K562 (cell line): Measurements from ENCODE around the gene MTO1. TPM values are rescaled to one million over a fixed set of nuclear protein-coding genes. Genes with fewer than 3 reads are reported as not detected.
A peak's percentile ranks its signal among the peaks of the same experiment; 100 is the strongest.

Source experiments
- ATF3 ChIP-seq, 2 experiments: fragments of 450-650 bp in 1 of 2; sonication (generic) in 1 of 2; formaldehyde crosslinking in 1 of 2; IDR thresholded peaks in 1 of 2; conservative IDR thresholded peaks in 1 of 2; 2 replicates each; pipeline versions ENCODE4 v1.6.1 to v1.8.1; 2016 to 2023; ENCODE audit warnings: mild to moderate bottlenecking in 2 of 2, moderate library complexity in 2 of 2, inconsistent platforms in 1 of 2, missing genetic modification reagents in 1 of 2
- CBX5 ChIP-seq: IDR thresholded peaks from 2 replicates; pipeline ENCODE4 v1.6.1; 2014; ENCODE audit warnings: low read depth, borderline replicate concordance
- CREB3 ChIP-seq: fragments of 450-650 bp; conservative IDR thresholded peaks from 2 replicates; pipeline ENCODE4 v1.6.1; 2016; ENCODE audit warnings: missing genetic modification characterization, low read depth, mild to moderate bottlenecking, missing compliant biosample characterization, moderate library complexity
- HDGF ChIP-seq: fragments of 450-650 bp; IDR thresholded peaks from 2 replicates; pipeline ENCODE4 v1.6.1; 2016
- KAT8 ChIP-seq: fragments of 450-650 bp; IDR thresholded peaks from 2 replicates; pipeline ENCODE4 v1.6.1; 2016; ENCODE audit warnings: low read depth, mild to moderate bottlenecking
- MAFK ChIP-seq: IDR thresholded peaks from 2 replicates; pipeline ENCODE4 v1.6.1; 2011; ENCODE audit warnings: low read length, improper control_type of control experiment
- NR3C1 ChIP-seq: sonication (generic); formaldehyde crosslinking; IDR thresholded peaks from 2 replicates; pipeline ENCODE4 v1.8.1; 2022; ENCODE audit warnings: missing genetic modification reagents
- NUFIP1 ChIP-seq: fragments of 450-650 bp; IDR thresholded peaks from 2 replicates; pipeline ENCODE4 v1.6.1; 2018; ENCODE audit not compliant: partially characterized antibody
- PTTG1 ChIP-seq: fragments of 450-650 bp; IDR thresholded peaks from 2 replicates; pipeline ENCODE4 v1.6.1; 2016; ENCODE audit warnings: low read depth, mild to moderate bottlenecking, missing genetic modification characterization, missing compliant biosample characterization
- SNIP1 ChIP-seq: fragments of 450-650 bp; IDR thresholded peaks from 2 replicates; pipeline ENCODE4 v1.7.1; 2017; ENCODE audit warnings: low read depth, mild to moderate bottlenecking
- ZFP30 ChIP-seq: fragments of 250-450 bp; sonication (Bioruptor Pico); IDR thresholded peaks from 2 replicates; pipeline ENCODE4 v1.8.0; 2022; ENCODE audit warnings: moderate library complexity, mild to moderate bottlenecking, inconsistent platforms, borderline replicate concordance
- ZKSCAN3 ChIP-seq: fragments of 250-450 bp; sonication (Bioruptor Pico); IDR thresholded peaks from 2 replicates; pipeline ENCODE4 v1.4.0; 2020
- ZNF217 ChIP-seq: sonication (generic); formaldehyde crosslinking; IDR thresholded peaks from 2 replicates; pipeline ENCODE4 v1.8.0; 2022; ENCODE audit warnings: mild to moderate bottlenecking, missing genetic modification reagents
- ZNF384 ChIP-seq: IDR thresholded peaks from 2 replicates; pipeline ENCODE4 v1.6.1; 2012; ENCODE audit warnings: low read depth, low read length, improper control_type of control experiment
- polyA plus RNA-seq, 8 experiments: library from polyadenylated mRNA; depleted of rRNA in 4 of 8; stranded (reverse) in 5 of 8; unstranded in 3 of 8; fragments of >200 nt; fragmentation: Nextera tagmentation in 2 of 8; fragmentation: Illumina TruSeq in 1 of 8; extraction: Ambion mirVana in 2 of 8; extraction: Trizol in 1 of 8; gene quantifications; 2 replicates each; pipeline versions ENCODE4 v1.2.1 to v1.2.3, GENCODE V29; 2011 to 2014; ENCODE audit warnings: inconsistent platforms in 1 of 8, missing spikeins in 1 of 8
- total RNA-seq, 7 experiments: library from RNA; depleted of rRNA in 6 of 7; stranded (reverse); fragments of >200 nt in 6 of 7; fragmentation: Illumina TruSeq in 2 of 7; extraction: Trizol in 2 of 7; gene quantifications; 2 replicates each; pipeline versions ENCODE4 v1.2.1 to v1.2.3, GENCODE V29; 2011 to 2021; ENCODE audit warnings: low replicate concordance in 1 of 7
- TF ChIP-seq, protein P1 (sequence below), 2 experiments: IDR thresholded peaks; 2 replicates each; pipeline ENCODE4 v1.6.1; 2011; ENCODE audit warnings: borderline replicate concordance in 1 of 2, control low read depth in 1 of 2, low read depth in 1 of 2, low read length in 1 of 2, mild to moderate bottlenecking in 1 of 2, mixed read lengths in 1 of 2, moderate library complexity in 1 of 2; ENCODE audit not compliant: insufficient read depth in 1 of 2, insufficient read length in 1 of 2, poor library complexity in 1 of 2, severe bottlenecking in 1 of 2; ENCODE audit errors: extremely low read depth in 1 of 2
- TF ChIP-seq, protein P2 (sequence below): fragments of 450-650 bp; IDR thresholded peaks from 2 replicates; pipeline ENCODE4 v1.6.1; 2016; ENCODE audit warnings: low read depth

Gene MTO1
- total and polyA plus RNA-seq, 9 of the 15 experiments (the other 6 are each of a cell fraction or from before 2014, with no cell fraction given) = 33.4 to 62.3 (median 50.6) TPM

GRCh38 chr6:73520688-73521350 is 59.3 kb downstream of the MTO1 start, which contains the start of gene EEF1A1 (continued):
- TF ChIP-seq ZFP30 (CRISPR knock-in tag) (no peak), MAFK (no peak), SNIP1 (0 out of 2 replicates have a peak, but pooled peaks have one; percentile 31), CREB3 (tag) (no peak), CBX5 (no peak), NUFIP1 (no peak), ZNF384 (peak; percentile 47; the same call in 1 of the 2 replicates), ZKSCAN3 (CRISPR knock-in tag) (no peak), ATF3 (IDR thresholded peaks at IDR 0.05) (peak; percentile 66), ATF3 (CRISPR knock-in tag; conservative IDR thresholded peaks at IDR 0.05) (peak; percentile 93; the same call in 1 of the 2 replicates), PTTG1 (tag) (no peak), ZNF217 (0 out of 2 replicates have a peak, but pooled peaks have one; percentile 2), KAT8 (no peak), NR3C1 (CRISPR knock-in tag) (peak; percentile 94; the same call in 1 of the 2 replicates), HDGF (no peak)
- TF ChIP-seq, protein P1, sequence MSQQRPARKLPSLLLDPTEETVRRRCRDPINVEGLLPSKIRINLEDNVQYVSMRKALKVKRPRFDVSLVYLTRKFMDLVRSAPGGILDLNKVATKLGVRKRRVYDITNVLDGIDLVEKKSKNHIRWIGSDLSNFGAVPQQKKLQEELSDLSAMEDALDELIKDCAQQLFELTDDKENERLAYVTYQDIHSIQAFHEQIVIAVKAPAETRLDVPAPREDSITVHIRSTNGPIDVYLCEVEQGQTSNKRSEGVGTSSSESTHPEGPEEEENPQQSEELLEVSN (IDR thresholded peaks at IDR 0.05; ENCODE audit: borderline replicate concordance in 1 of 2, extremely low read depth in 1 of 2, insufficient read depth in 1 of 2, insufficient read length in 1 of 2, low read depth in 1 of 2, low read length in 1 of 2, poor library complexity in 1 of 2, severe bottlenecking in 1 of 2) = no peak
- TF ChIP-seq, protein P2, sequence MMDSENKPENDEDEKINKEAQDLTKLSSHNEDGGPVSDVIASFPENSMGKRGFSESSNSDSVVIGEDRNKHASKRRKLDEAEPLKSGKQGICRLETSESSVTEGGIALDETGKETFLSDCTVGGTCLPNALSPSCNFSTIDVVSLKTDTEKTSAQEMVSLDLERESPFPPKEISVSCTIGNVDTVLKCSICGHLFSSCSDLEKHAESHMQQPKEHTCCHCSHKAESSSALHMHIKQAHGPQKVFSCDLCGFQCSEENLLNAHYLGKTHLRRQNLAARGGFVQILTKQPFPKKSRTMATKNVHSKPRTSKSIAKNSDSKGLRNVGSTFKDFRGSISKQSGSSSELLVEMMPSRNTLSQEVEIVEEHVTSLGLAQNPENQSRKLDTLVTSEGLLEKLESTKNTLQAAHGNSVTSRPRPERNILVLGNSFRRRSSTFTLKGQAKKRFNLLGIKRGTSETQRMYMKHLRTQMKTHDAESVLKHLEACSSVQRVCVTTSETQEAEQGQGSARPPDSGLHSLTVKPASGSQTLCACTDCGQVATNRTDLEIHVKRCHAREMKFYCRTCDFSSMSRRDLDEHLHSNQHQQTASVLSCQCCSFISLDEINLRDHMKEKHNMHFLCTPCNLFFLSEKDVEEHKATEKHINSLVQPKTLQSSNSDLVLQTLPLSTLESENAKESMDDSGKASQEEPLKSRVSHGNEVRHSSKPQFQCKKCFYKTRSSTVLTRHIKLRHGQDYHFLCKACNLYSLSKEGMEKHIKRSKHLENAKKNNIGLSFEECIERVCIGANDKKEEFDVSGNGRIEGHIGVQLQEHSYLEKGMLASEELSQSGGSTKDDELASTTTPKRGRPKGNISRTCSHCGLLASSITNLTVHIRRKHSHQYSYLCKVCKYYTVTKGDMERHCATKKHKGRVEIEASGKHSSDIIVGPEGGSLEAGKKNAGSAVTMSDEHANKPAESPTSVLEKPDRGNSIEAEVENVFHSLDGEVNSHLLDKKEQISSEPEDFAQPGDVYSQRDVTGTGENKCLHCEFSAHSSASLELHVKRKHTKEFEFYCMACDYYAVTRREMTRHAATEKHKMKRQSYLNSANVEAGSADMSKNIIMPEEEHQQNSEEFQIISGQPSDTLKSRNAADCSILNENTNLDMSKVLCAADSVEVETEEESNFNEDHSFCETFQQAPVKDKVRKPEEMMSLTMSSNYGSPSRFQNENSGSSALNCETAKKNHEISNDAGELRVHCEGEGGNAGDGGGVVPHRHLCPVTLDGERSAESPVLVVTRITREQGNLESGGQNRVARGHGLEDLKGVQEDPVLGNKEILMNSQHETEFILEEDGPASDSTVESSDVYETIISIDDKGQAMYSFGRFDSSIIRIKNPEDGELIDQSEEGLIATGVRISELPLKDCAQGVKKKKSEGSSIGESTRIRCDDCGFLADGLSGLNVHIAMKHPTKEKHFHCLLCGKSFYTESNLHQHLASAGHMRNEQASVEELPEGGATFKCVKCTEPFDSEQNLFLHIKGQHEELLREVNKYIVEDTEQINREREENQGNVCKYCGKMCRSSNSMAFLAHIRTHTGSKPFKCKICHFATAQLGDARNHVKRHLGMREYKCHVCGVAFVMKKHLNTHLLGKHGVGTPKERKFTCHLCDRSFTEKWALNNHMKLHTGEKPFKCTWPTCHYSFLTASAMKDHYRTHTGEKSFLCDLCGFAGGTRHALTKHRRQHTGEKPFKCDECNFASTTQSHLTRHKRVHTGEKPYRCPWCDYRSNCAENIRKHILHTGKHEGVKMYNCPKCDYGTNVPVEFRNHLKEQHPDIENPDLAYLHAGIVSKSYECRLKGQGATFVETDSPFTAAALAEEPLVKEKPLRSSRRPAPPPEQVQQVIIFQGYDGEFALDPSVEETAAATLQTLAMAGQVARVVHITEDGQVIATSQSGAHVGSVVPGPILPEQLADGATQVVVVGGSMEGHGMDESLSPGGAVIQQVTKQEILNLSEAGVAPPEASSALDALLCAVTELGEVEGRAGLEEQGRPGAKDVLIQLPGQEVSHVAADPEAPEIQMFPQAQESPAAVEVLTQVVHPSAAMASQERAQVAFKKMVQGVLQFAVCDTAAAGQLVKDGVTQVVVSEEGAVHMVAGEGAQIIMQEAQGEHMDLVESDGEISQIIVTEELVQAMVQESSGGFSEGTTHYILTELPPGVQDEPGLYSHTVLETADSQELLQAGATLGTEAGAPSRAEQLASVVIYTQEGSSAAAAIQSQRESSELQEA = no peak
